T-helper 2 cell (primary cell): ENCODE results near the gene GSN.
A peak's percentile ranks its signal among the peaks of the same experiment; 100 is the strongest.

Experiments used
- DNase-seq, 5 experiments: peaks; one replicate each; pipeline versions ENCODE4 v3.0.0 to v3.0.0-alpha.2; 2012 to 2022

The GSN gene

GRCh38 chr9:121325387-121325786 is 57.4 kb downstream of the GSN start:
- DNase-seq = no peak

GRCh38 chr9:121326130-121326838 is 58.3 kb downstream of the GSN start:
- no peak for DNase-seq

GRCh38 chr9:121326901-121327613 is 59.1 kb downstream of the GSN start:
- no peak for DNase-seq

GRCh38 chr9:121328476-121328875 is 60.5 kb downstream of the GSN start:
- DNase-seq = no peak

- no peak for DNase-seq
Observed at GRCh38 chr9:121328876-121329681, 61.1 kb downstream of the GSN start.

DNA sequence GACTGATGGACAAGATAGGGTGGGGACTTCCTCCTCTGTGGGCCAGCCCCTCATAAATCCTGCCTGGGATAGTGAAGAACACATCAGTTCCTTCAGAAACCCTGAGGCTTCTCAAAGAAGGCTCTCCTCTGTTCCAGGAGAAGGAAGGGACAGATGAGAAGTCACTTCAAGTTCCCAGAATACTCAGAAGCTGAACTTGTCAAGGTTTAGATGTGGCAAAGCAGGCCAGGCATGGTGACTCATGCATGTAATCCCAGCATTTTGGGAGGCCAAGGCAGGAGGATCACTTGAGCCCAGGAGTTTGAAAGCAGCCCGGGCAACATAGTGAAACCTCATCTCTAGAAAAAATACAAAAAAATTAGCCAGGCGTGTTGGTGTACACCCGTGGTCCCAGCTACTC is 63.6 kb downstream of the GSN start:
- no peak for DNase-seq

DNA sequence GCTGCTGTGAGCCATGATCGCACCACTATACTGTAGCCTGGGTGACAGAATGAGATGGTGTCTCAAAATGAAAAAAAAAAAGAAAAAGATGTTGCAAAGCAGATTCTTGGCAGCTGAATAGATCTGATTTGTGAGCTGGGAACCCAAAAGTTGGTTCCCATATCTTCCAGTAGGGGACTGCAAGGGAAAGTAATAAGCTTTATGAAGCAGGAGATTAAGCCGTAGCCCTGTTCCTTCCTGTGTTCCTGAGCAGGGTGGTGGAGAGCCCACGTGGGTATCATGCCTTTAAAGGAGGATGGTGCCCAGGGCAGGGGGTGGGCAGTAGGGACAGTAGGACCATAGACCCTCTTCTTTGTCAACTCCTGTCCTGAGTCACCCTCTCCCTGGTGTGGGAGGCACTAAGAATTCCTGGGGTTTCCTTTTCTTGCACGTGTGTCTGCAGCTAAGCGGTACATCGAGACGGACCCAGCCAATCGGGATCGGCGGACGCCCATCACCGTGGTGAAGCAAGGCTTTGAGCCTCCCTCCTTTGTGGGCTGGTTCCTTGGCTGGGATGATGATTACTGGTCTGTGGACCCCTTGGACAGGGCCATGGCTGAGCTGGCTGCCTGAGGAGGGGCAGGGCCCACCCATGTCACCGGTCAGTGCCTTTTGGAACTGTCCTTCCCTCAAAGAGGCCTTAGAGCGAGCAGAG is 64.2 kb downstream of the GSN start:
- DNase-seq = no peak

DNA sequence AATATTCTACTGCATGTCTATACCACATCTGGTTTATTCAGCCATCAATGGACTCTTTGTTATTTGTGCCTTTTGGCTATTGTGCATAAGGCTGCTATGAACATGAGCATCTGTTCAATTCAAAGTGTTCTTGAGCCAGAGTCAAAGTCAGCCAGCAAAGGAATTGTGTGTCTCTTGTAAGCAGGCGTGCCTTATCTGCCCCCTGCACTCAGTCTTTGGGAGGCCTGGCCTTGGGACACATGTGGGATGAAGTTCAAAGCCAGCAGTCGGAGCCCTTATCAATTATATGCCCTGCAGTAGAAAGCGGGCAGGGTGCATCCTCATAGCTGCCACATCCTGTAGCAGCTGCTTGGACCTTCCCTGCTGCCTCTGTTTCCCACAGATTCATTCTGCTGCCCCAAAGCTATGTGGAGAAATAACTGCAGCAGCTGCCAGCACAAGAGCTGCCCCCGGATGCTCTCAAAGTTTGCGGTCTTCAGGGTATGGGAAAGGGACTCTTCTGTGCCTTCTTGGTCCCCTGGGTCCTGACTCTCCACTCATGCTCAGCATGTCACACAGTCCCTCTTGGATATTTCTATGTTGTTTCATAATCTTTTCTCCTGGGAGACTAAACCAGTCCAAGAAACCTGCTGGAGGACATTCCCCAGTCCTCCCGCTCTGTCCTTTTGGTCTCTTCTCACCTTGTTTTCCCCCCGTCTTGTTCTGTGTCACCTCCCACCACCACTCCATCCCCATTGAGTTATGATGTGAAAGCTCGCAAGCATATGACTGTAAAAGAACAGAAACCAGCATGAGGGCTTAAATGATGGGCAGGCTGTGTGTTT is 66.2 kb downstream of the GSN start:
- DNase-seq = no peak

GRCh38 chr9:121336665-121337064 is 68.7 kb downstream of the GSN start:
- DNase-seq = no peak

GRCh38 chr9:121339437-121339836 is 71.5 kb downstream of the GSN start:
- no peak for DNase-seq

DNA sequence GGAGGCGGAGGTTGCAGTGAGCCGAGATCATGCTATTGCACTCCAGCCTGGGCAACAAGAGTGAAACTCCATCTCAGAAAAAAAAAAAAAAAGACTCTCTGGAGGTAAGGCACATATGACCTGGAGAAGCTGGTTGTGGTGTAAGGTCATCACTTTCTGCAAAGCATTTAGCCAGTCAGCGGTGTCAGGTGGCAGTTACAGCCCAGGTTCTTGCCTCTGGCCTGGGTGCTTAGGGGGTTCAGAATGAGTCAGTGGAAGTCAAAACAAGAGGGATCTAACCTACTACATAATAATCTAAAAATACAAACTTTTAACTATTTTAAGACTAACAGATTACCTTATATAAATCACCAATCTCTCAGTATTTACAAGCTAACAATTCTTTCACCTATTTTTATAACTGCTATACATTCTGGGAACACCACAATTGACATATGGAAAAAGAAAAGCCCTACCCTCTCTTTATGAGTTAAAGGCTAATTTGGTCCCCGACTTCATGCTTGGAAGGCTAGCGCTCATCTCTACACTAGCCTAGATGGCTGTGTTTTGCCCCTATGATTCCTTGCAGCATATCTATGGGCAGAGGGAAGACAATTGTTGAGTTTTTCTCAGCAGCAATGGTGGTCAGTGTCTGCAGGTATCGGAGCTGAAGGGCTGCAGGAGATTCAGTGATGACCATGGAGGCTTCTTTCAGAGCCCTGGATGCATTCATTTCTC is 72.9 kb downstream of the GSN start:
- peak in 1 of 5 experiments; percentile 47 for DNase-seq

GRCh38 chr9:121344184-121344583 is 76.2 kb downstream of the GSN start:
- DNase-seq = no peak

DNA sequence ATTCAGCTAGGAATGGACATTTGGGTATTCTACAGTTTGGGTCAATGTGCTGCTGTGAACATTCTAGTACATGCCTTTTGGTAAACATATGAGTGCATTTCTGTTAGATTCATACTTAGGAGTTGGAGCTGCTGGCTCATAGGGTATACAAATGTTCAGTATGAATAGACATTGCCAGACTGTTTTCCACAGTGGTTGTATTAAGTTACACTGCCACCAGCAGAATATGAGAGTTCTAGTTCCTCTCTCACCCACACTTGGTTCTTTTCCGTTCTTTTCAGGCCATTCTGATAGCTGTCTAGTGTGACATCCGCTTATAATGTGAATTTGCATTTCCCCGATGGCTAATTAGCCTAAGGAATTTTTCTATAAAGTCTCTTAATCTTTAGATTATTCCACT is 77.1 kb downstream of the GSN start:
- no peak for DNase-seq

DNA sequence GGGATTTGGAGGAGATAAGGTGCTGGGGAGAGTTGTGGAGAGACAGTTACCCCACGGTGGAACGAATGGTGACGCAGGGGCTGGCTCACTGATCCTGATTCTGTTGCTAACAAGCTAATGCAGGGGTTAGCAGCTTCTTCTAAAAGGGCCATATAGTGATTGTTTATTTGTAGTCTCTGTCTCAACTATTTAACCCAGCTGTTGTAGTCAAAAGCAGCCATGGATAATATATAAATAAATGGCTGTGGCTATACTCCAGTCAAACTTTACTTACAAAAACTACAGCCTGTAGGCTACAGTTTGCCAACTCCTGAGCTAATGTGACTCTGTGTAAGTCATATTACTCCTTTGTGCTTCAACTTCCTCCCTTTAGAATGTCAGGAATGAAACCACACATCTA is 80.3 kb downstream of the GSN start:
- DNase-seq = no peak

- no peak for DNase-seq
Observed at GRCh38 chr9:121349009-121349408, 81.0 kb downstream of the GSN start.

- DNase-seq = no peak
Observed at GRCh38 chr9:121350036-121350435, 82.1 kb downstream of the GSN start.

DNA sequence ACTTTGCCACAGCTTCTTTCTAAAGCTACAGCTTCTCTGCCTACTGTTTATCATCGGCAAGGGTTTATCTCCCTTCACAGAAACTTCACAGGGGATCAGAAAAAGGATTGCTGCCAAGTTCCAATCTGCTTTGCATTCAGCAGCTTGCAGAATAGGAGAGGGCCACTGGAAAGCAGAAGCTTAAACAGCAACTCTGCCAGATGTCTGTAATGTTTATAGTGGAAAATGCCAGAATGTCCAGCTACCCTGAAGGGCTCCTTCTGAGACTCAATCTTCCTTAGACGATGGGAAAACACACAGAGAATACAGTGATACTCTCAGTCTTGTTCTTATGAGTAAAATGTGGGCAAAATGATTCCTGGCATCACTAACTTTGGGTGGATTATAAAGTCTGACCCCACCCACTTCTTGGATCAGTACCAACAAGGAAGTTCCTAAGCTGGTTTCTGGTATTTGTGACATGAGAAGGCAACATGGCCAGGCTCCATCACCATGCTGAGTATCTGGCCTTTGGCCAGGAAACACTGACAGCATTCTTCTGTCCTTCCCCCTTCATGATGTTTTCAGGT is 83.1 kb downstream of the GSN start:
- DNase-seq = no peak

DNA sequence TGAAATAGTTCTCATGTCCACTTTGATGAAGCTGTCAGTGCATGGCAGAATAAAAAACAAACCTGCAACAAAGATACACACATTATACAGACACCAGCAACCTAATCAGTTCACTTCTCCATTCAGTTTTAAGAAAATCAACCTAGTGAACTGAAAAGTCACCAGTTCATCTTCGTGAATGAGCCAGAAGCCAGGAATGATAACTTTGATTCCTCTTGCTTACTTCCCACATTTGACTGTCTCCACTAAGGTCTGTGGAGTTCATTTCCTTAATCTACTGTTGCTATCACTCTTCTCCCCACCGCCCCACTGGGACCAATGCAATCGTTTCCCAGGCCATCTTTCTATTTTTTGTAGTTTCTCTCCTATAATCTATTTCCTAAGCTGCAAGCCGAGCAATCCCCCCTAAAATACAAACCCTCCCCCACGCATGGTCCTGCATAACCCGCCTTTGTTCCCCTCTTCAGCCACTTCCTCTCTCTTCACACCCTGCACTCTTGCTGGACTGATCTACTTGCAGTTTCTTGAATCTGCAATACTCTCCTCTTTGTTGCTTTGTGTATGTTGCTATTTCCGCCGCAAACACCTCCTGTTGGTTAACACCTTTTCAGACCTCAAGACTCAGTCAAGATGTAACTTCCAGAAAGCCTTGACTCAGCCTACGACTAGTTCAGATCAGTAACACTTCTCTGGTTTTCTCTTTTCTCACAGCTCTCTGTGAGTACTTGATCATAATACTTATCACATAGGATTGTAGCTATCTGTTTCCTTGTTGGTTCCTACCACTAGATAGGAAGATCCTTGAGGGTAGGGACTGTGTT is 85.5 kb downstream of the GSN start:
- peak in 2 of 5 experiments; percentile 85 to 90 for DNase-seq

GRCh38 chr9:121354141-121354540 is 86.2 kb downstream of the GSN start:
- DNase-seq = peak in 1 of 5 experiments; percentile 52

GRCh38 chr9:121354762-121355161 is 86.8 kb downstream of the GSN start:
- DNase-seq = no peak
